GM19372 (cell line): ENCODE measurements around the gene SEMA4F.

Experiments
- ATAC-seq: cut with Tn5 transposase; IDR thresholded peaks from one replicate; pipeline ENCODE4 v1.9.1; 2021; ENCODE audit warnings: mild to moderate bottlenecking, low read depth, moderate library complexity; ENCODE audit not compliant: unreplicated experiment

The SEMA4F gene

GRCh38 chr2:74704216-74704615 lies 50.2 kb downstream of the SEMA4F start:
- ATAC-seq, result no peak

GRCh38 chr2:74706741-74707140 lies 52.7 kb downstream of the SEMA4F start:
- ATAC-seq, result no peak

DNA sequence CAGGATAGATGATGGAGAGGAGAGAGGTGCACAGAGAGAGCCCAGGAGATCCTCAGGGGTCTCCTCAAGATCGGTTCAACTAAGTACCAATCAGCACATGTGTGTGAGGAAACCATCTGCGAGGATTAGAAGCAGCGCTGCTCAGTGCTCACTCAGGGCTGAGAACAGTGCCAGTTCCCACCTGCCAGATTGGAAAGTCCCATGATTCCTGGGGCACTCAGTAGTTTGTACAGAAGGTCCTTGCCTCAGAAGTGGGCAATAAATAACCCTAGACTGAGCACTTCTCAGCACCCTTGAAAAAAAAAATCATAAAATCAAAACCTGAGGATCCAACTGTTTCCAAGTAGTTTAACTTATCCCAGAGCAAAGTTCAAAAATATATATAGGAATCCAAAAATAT lies 53.8 kb downstream of the SEMA4F start:
- ATAC-seq, result no peak

DNA sequence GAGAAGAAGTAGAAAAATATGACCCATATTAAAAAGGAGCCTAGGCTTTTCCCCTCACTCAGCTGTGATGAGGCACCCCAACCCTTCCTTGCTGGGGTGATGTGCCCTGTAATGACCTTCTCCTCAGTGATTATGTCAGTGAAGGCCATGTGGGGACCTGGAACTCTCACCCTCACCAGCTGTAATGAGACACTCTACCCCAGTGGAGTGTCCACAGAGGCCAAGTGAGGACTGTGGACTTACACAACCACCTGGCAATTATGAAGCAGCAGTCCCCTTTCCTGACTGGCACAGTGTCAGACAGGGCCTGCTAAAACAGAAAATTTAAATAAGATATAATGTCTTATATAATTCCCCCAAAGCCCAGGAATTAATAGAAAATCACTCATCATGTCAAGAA lies 54.2 kb downstream of the SEMA4F start:
- no peak for ATAC-seq

GRCh38 chr2:74708883-74709282 lies 54.8 kb downstream of the SEMA4F start:
- no peak for ATAC-seq

DNA sequence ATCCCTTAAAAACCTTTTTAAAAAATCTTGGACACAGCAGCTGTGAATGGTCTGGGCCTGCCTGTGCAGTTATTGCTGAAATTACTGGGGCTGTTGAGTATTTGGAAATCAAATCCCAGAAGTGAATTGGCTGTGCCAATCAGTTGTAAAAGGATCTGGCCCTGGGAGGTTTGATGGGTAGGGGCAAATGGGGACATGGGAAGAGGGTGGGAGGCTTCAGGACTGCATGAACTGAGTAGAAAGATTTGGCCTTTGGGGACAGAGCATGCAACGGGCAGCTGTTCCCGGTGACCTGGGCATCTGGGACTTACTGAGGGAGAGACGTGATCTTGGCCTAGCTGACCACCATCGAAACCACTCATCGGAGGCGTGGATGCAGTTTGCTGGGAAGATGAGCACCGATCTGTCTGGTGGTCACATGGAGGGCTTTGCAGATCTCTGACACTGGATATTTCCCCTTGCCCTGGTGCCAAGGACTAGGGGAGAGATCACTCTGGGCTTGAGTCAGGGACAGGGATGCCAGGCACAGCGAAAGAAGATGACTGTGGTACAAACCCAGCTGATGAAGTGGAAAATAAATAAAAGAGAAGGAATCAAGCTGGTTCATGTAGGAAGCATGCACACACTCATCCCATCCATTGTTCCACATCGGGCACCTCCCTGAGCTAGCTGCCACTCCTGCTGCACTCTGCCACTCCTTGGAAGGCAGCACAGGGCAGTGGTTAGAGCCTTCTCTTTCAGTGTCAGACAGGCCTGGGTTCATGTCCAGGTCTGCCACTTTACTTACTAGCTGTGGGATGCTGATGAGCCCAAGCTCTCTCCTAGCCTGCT lies 58.4 kb downstream of the SEMA4F start:
- ATAC-seq, result no peak

- ATAC-seq, result no peak
Observed at GRCh38 chr2:74714691-74715080, 60.6 kb downstream of the SEMA4F start.

DNA sequence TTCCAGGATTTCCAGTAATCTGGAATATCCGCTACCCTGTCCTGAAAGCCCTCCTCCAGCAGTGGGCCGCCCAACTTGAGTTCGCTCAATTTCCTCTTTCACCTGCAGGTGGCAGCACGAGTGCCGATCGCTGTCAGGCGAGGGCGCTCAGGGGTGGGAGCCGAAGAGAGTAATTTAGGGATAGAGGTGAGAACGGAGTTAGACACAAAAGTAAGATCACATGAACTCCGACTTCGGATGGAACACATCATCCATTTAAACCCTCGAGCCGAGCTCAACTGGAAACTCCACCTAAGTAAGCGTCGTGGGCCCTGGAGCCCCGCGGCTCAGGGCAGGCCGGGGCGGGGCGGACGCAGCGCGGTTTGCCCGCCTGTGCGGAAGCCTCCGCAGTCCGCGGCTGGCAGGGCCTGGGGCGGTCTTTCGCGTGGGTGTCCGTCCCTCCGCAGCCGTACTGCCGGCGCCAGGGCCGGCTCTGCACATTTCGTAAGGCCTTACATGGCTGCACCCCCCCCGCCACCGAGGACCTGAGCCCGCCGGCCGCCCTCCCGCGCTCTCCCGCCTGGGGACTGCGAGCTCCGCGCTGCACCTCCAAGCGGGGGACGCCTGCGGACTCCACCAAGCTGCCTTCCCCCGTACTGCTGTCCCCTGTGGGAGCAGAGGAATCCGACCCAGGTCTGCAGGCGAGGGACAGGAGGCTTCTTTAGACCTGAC lies 61.2 kb downstream of the SEMA4F start:
- ATAC-seq, result peak; percentile 89

DNA sequence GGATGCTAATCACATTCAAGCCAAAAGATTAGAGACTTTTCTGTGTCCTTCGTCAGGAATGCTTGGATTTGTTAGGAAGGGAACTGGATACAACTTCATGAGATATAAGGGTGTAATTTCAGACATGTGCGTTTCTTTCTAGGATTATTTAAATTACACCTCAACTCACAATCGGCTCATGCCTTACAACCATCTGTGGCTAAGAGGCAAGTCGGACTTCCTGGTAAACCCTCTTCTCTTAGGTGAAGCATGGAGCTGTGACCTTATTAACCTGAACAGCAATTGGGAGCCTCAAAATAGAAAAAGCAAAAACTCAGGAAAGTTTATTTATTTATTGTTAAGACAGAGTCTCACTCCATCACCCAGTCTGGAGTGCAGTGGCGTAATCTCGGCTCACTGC lies 61.8 kb downstream of the SEMA4F start:
- no peak for ATAC-seq

GRCh38 chr2:74719066-74719465 lies 65.0 kb downstream of the SEMA4F start:
- ATAC-seq, result no peak

DNA sequence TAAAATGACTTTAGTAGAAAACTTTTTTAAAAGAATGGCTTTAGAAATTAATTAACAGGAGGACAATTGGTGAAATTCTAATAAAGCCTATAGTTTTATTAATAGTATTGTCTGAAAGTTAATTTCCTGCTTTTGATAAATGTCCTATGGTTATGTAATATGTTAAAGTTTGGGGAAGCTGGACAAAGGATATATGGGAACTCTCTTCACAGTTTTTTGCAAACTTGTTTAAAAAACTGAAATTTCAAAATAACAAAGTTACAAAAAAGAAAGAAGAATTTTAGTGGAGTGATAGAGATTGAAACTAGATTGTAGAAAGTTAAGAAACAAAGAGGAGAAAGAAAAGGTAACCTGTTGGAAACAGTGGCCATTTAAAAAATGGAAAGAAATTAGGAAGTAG lies 67.3 kb downstream of the SEMA4F start:
- no peak for ATAC-seq

DNA sequence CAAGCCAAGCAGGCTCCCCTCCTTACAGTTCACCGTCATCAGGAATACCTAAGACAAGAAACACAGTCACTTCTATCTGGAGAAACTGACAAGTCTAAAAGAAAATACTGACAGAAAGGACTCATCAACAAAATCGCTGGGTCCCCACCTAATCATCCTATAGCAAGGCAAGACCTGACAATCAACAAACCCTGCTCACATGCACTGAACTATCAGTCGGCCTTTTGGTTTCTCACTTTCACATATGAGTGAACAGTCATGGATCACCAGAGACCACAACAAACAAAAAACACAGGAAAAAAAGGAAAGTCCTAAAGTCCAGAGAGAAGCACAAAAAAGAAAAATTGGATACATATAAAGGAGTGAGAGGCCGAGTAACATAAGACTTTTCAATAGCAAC lies 70.4 kb downstream of the SEMA4F start:
- ATAC-seq, result no peak

DNA sequence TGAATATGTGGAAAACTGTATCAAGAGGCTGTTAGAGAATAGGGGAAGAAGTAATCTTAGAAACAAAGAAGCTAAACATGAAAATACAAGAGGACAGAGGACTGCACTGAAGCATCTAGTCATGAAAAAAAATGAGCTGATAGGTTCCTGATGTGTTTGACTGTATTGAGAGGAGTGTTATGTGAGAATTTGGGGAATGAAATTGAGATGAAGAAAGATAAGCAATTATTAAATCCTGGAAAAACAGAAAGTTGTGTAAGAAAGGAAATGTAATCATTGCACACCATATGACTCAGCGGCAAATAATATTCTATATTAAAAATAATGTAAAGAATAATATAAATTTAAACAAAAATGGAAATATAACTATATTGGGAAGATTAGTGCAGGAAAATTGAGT lies 71.2 kb downstream of the SEMA4F start:
- ATAC-seq, result no peak

- ATAC-seq, result no peak
Observed at GRCh38 chr2:74728842-74729241, 74.8 kb downstream of the SEMA4F start.

GRCh38 chr2:74730530-74730929 lies 76.5 kb downstream of the SEMA4F start:
- ATAC-seq, result no peak
